ENCODE results near the gene GOT1.

The GOT1 gene

DNA sequence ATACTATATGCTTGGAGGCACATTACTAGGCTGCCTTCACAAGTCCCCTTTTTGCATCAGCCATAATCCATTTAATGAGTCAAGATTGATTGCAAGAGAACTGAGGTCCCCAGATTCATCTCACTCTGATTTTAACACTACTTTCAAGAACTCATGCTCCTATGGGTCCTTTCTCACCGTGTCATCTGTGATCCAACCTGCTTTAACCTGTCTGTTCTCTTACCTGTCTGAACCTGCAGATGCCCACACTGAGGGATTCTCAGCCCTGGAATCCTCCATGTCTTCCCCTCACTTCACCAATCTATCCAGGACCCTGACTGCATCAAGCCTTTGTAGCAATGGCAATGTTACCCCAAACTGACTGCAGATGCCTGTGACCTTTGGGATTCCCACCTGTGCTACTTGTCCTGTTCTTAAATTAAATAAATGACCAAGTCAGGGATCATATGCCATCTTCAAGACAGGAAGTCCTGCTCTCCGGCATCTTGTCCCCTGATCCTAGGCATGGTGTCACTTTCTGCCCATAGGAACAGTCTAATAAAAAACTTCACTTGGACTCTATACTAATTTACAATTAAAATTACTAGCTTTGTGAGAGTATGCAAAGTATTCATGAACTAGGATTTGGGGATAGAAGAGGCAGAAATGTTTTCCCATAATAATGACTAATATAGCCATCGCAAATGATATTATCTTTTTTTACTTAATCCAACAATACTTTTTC is 25.9 kb upstream of the GOT1 start:
- Histone ChIP-seq H3K27ac (no peak overlapping the region), H3K9ac (no peak overlapping the region), H3K79me2 (no peaks in the 10 kb centered on the region), H3K27me3 (ENCODE audit: control insufficient read depth, insufficient read depth, low read length) (no peaks in the 10 kb centered on the region), H3K4me3 (ENCODE audit: low read depth, low read length) (no peak overlapping the region), H3K9me3 (ENCODE audit: control insufficient read depth, low read length) (no peaks in the 10 kb centered on the region), H2AFZ (no peak overlapping the region), H3K4me2 (ENCODE audit: low read length) (no peak overlapping the region), H3K4me1 (no peaks in the 10 kb centered on the region), H3K36me3 (ENCODE audit: control insufficient read depth, insufficient read depth, low read length) (no peaks in the 10 kb centered on the region)
- TF ChIP-seq, protein P1, sequence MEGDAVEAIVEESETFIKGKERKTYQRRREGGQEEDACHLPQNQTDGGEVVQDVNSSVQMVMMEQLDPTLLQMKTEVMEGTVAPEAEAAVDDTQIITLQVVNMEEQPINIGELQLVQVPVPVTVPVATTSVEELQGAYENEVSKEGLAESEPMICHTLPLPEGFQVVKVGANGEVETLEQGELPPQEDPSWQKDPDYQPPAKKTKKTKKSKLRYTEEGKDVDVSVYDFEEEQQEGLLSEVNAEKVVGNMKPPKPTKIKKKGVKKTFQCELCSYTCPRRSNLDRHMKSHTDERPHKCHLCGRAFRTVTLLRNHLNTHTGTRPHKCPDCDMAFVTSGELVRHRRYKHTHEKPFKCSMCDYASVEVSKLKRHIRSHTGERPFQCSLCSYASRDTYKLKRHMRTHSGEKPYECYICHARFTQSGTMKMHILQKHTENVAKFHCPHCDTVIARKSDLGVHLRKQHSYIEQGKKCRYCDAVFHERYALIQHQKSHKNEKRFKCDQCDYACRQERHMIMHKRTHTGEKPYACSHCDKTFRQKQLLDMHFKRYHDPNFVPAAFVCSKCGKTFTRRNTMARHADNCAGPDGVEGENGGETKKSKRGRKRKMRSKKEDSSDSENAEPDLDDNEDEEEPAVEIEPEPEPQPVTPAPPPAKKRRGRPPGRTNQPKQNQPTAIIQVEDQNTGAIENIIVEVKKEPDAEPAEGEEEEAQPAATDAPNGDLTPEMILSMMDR (IDR thresholded peaks at IDR 0.05), result no peak

DNA sequence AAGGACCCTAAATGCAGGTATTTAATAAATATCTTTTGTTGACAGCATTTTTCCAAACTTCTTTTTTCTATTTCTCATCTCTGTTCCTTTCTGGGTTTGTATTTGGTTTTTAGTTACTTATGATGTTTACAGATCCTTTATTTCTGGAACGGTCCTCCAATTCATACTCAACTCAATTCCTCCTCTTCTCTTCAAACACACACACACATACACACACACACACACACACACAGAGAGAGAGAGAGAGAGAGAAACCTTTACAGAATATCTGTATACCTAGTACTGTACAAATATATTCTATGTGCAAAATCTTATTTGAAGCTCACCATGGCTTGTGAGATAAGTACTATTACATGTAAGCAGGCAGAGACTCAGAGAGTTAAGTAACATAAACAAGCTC is 21.6 kb upstream of the GOT1 start:
- TF ChIP-seq, protein P1 (IDR thresholded peaks at IDR 0.05), result no peak
- Histone ChIP-seq H3K4me1 (peaks cover 7% of the 10 kb centered on the region), H3K9me3 (ENCODE audit: control insufficient read depth, low read length) (no peaks in the 10 kb centered on the region), H3K36me3 (ENCODE audit: control insufficient read depth, insufficient read depth, low read length) (no peaks in the 10 kb centered on the region), H3K27ac (no peak overlapping the region), H2AFZ (no peak overlapping the region), H3K9ac (no peak overlapping the region), H3K27me3 (ENCODE audit: control insufficient read depth, insufficient read depth, low read length) (no peaks in the 10 kb centered on the region), H3K79me2 (no peaks in the 10 kb centered on the region), H3K4me2 (ENCODE audit: low read length) (no peak overlapping the region), H3K4me3 (ENCODE audit: low read depth, low read length) (no peak overlapping the region)

DNA sequence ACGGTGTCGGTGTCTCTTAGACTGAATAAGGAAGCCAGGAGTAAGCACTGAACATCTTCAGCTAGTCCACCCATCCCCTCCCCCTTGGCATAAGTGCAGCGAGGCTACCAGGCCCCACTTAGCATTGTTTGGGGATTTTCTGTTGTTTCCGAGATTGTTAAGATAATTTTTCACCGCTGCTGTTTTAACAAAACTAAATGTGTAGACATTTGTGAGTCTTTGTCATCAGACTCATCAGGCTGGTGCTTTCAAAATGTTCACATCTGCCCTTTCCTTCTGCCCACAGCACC is 21.0 kb upstream of the GOT1 start:
- TF ChIP-seq, protein P1 (IDR thresholded peaks at IDR 0.05), result no peak
- Histone ChIP-seq H3K27ac (no peak overlapping the region), H3K27me3 (ENCODE audit: control insufficient read depth, insufficient read depth, low read length) (no peaks in the 10 kb centered on the region), H3K4me1 (peaks cover 7% of the 10 kb centered on the region), H3K79me2 (no peaks in the 10 kb centered on the region), H3K4me3 (ENCODE audit: low read depth, low read length) (no peak overlapping the region), H3K9ac (no peak overlapping the region), H3K36me3 (ENCODE audit: control insufficient read depth, insufficient read depth, low read length) (no peaks in the 10 kb centered on the region), H3K4me2 (ENCODE audit: low read length) (no peak overlapping the region), H3K9me3 (ENCODE audit: control insufficient read depth, low read length) (no peaks in the 10 kb centered on the region), H2AFZ (peak overlapping the region; percentile 20)

DNA sequence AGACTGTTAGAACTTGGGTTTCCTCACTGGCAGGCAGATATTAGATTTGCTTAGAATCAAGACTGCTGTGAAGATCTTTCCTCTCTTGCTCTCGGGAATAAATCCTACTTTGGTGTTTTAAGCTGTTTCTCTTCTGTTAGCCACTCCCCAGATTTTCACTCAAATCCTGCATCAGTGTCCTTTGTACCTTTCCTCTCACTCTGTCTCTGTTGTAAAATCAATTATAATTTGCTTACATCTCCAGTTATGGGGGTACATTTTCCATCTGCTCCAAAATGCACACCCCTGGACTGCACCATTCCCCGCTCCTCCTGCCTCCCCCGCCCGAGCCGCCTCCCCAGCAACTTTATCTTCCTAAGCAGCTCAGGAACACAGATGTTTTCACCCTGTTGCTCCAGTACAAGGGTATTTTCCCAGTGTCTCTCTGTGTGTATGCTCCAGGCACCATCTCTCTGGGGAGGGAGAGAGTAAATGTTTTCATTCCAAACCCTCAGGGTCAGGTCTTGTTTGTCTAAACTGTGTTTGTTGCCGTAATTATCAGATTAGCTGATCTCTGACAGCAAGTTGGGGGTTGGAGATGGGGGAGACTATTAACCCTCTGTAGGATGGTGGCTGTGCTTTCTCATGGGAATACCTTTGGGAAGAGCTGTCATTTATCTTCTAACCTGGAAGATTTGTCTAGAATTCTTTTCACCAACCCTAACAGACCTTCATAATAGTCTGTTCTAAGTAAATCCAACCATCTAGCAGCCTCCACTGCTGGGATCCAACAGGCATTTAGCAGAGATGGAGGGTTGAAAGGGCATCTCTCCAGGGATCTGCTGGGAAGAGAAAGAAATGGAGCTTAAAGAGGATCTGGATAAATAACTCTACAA is 20.4 kb upstream of the GOT1 start:
- Histone ChIP-seq H3K9me3 (ENCODE audit: control insufficient read depth, low read length) (no peaks in the 10 kb centered on the region), H3K9ac (no peak overlapping the region), H3K4me1 (peaks cover 7% of the 10 kb centered on the region), H3K27me3 (ENCODE audit: control insufficient read depth, insufficient read depth, low read length) (no peaks in the 10 kb centered on the region), H3K79me2 (no peaks in the 10 kb centered on the region), H3K4me3 (ENCODE audit: low read depth, low read length) (no peak overlapping the region), H3K4me2 (ENCODE audit: low read length) (no peak overlapping the region), H2AFZ (peak overlapping the region; percentile 20), H3K36me3 (ENCODE audit: control insufficient read depth, insufficient read depth, low read length) (no peaks in the 10 kb centered on the region), H3K27ac (no peak overlapping the region)
- TF ChIP-seq, protein P1 (IDR thresholded peaks at IDR 0.05), result no peak

All from parathyroid adenoma (tissue), 2 donors.